GM23248 (cell line): ENCODE results near the gene P2RX1.

Source experiments
- EZH2 ChIP-seq: fragments of 200-600 bp; sonication (generic); IDR thresholded peaks from 2 replicates; pipeline ENCODE4 v1.6.1; 2018; ENCODE audit warnings: antibody characterized with exemption, mild to moderate bottlenecking; ENCODE audit not compliant: insufficient read depth, poor library complexity, severe bottlenecking
- EZH2phosphoT487 ChIP-seq: fragments of 200-600 bp; sonication (generic); IDR thresholded peaks from 2 replicates; pipeline ENCODE4 v1.6.1; 2018; ENCODE audit warnings: antibody characterized with exemption, moderate library complexity, mild to moderate bottlenecking, low read depth; ENCODE audit not compliant: insufficient read depth

DNA sequence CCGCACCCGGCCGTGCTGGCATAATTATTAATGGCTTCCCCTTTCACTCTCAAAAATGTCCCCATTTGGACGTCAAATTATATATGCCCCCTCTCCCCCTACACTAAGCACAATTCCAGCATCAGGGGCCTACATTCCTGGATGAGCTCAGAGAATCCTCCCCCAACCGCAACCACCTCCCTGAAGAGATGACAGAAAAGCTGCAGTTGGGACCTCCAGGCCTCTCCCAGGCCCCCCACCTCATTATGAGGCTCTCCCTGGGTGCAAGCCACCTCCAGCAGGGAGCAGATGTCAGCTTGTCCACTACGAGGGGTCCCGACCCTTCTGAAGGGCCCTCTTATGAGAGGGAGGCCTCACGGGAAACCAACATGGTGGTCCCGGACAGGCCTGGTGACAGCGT, 51.7 kb downstream of the P2RX1 start:
- no peak for TF ChIP-seq EZH2phosphoT487
- TF ChIP-seq EZH2, result no peak
